Right cardiac atrium (tissue), 5 donors: Measurements from ENCODE around the gene MFSD6. TPM values are rescaled to one million over a fixed set of nuclear protein-coding genes. Genes with fewer than 3 reads are reported as not detected.

ENCODE experiments used
- ATAC-seq, 2 donors: fragments of 200-7000 bp; cut with Tn5 transposase; one replicate each; pipeline versions ENCODE4 v1.8.0 to v1.9.1; 2020; ENCODE audit warnings: moderate library complexity in 2 of 2, mild to moderate bottlenecking in 1 of 2
- DNase-seq, 3 donors: peaks; one replicate each; pipeline ENCODE4 v3.0.0-alpha.2; 2020
- H3K27ac ChIP-seq: one replicate; pipeline ENCODE4 v1.5.1; 2013; ENCODE audit warnings: mild to moderate bottlenecking, low read length, control low read depth, moderate library complexity
- H3K27me3 ChIP-seq: one replicate; pipeline ENCODE4 v1.6.1; 2013; ENCODE audit not compliant: control insufficient read depth, insufficient read depth
- H3K4me1 ChIP-seq: one replicate; pipeline ENCODE4 v1.6.1; 2013; ENCODE audit warnings: low read length; ENCODE audit not compliant: control insufficient read depth, insufficient read depth
- H3K4me3 ChIP-seq: one replicate; pipeline ENCODE4 v1.5.1; 2013; ENCODE audit warnings: low read length, control low read depth
- H3K9me3 ChIP-seq: one replicate; pipeline ENCODE4 v1.6.1; 2013; ENCODE audit warnings: low read length; ENCODE audit not compliant: control insufficient read depth
- WGBS: extraction: QIAGEN DNeasy Blood & Tissue Kit; methylation state at CpG from one replicate; pipeline ENCODE4 v1.1.7; 2013; 5-methylcytosine and 5-hydroxymethylcytosine counted together
- intact Hi-C, 4 donors: fragments of 100-400 bp; cut with DNase I; formaldehyde crosslinking; loops; one replicate each; pipeline versions ENCODE4 v1.11.0 to v1.14.0; 2022 to 2023
- polyA plus RNA-seq: library from polyadenylated mRNA; stranded (reverse); fragments of 200-250 nt; gene quantifications from one replicate; pipeline ENCODE4 v1.2.3, GENCODE V29; 2013
- total RNA-seq, 4 donors: library from RNA; stranded (reverse); fragmentation: NEBNext Ultra II Directional; extraction: Animal tissue kit (Norgen Biotek cat#: 25700); gene quantifications; one replicate each; pipeline ENCODE4 v1.2.1, GENCODE V29; 2021
- donor health status: healthy with polysubstance abuse.
- donor health status: DM: no; HTN: yes; CAD: no.
- donor health status: DM: no; HTN: no; CAD: no.
- donor health status: DM: no; HTN: yes; CAD: no; lungs with severe emphysema.
- donor health status: DM: yes; HTN: yes; CAD: no.

The MFSD6 gene
- total and polyA plus RNA-seq, 5 donors = 14.7 to 32.7 (median 30.0) TPM

DNA sequence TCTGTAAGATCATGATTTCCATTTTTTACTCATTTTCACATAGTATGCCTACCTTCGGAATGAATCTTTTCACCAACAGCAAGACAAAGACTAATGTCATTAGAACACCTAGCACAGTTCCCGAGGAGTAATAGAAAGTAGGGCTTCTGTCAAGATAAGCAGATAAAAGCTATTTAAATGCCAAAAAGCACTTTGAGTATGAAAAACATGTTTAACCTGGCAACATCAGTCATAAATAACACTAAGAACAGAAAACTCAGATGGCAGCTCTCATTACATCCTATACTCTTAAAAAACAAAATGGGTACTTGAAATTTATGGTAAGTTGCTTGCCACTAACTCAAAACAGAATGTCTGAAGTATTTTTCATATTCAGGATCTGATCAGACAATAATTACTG is 109.3 kb downstream of the MFSD6 start:
- H3K4me1 ChIP-seq = no peaks in the 10 kb centered on the region
- H3K27ac ChIP-seq = no peak overlapping the region
- ATAC-seq (no peak), DNase-seq (no peak)
- H3K27me3 ChIP-seq = no peaks in the 10 kb centered on the region
- WGBS = 92% methylated on average over 2 of the region's 2 CpGs
- no peak overlapping the region for H3K4me3 ChIP-seq
- no peaks in the 10 kb centered on the region for H3K9me3 ChIP-seq
- intact Hi-C loops = no loop called here

GRCh38 chr2:190519975-190520767 is 112.0 kb downstream of the MFSD6 start:
- no peaks in the 10 kb centered on the region for H3K4me1 ChIP-seq
- no peaks in the 10 kb centered on the region for H3K9me3 ChIP-seq
- no peak overlapping the region for H3K4me3 ChIP-seq
- H3K27me3 ChIP-seq = no peaks in the 10 kb centered on the region
- DNase-seq (no peak), ATAC-seq (no peak)
- no peak overlapping the region for H3K27ac ChIP-seq
- intact Hi-C loops = loop anchor here in 1 of 4 donors (5.0 kb wide), 1 partner anchor 282 kb away; no protein-coding TSS in a partner anchor
- WGBS = 85% methylated on average over 1 of the region's 1 CpG

- no peak for ATAC-seq
- intact Hi-C loops = loop anchor here in 1 of 4 donors (5.0 kb wide), 1 partner anchor 277 kb away; no protein-coding TSS in a partner anchor
- Histone ChIP-seq H3K4me1 (no peaks in the 10 kb centered on the region), H3K27me3 (no peaks in the 10 kb centered on the region), H3K4me3 (no peak overlapping the region), H3K9me3 (no peaks in the 10 kb centered on the region), H3K27ac (no peak overlapping the region)
- DNase-seq = no peak
Observed at GRCh38 chr2:190524928-190525327, 116.8 kb downstream of the MFSD6 start.

DNA sequence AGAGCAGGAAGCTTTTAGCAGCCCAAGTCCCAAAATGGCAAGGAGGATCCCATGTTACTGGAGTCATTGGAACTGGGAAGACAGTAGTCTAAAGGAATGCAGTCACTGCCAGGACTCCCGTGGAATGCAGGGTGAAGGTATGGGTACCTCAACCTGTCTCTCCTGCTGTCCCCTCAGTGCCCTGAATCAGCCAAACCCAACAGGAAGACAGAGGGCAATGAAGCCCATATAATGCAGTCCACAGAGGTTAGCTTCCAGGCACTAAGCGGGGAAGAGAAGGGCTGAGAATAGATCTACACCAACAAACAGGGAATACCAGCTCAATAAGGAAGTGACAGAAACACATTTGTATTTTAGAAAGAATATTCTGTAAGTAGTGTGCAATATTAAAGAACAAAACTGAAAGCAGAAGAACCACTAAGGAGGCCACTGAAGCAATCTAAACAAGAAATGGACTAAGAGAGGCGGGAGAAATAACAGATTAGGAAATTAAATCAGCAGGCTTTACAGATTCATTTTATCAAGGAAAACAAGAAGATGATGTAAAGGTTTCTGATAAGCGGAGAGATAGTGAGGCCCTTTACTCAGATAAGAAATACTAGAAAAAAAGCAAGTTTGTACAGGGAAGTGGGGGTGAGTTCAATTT is 118.1 kb downstream of the MFSD6 start:
- intact Hi-C loops = no loop called here
- DNase-seq (no peak), ATAC-seq (peak in 1 of 2 donors; percentile 10)
- H3K4me3 ChIP-seq = no peak overlapping the region
- H3K27me3 ChIP-seq = no peaks in the 10 kb centered on the region
- no peak overlapping the region for H3K27ac ChIP-seq
- 78% methylated on average over 4 of the region's 4 CpGs for WGBS
- H3K9me3 ChIP-seq = no peaks in the 10 kb centered on the region
- H3K4me1 ChIP-seq = peaks cover 6% of the 10 kb centered on the region

DNA sequence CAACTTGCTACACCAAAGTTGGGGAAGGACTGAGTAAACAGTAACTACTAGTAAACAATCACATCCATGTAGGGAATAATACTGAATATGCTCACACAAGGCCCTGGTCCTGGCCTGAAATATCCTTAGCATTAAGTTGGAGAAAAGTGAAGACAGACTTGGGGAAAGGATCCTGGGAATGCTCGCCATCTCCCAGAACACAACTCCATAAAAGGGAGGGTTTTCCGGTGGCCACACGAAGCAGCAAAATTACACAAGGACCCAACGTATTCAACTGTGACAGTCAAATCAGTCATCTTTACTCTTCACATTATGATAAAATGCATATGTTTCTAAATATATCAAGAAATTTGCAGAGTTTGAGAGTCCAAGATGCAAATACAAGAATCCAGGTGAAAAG is 119.1 kb downstream of the MFSD6 start:
- no peak for ATAC-seq
- H3K27ac ChIP-seq = no peak overlapping the region

DNA sequence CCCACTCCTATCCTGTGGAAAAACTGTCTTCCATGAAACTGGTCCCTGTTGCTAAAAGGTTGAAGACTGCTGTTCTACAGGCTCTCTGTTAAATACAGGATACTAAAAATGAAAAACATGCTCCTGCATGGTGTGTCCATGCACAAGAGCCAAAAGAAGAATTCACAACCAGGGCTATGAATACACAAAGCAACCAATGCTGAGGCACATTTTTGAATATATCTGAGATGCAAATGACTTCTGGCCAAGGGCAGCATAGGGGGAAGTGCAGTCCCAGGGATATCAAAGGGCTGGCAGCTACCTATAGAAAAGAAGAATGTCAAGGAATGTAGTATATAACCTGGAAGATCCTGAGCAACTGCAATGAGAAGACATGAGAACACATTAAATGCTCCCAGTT is 119.8 kb downstream of the MFSD6 start:
- Histone ChIP-seq H3K9me3 (no peaks in the 10 kb centered on the region), H3K4me3 (no peak overlapping the region), H3K4me1 (peaks cover 6% of the 10 kb centered on the region), H3K27ac (no peak overlapping the region), H3K27me3 (no peaks in the 10 kb centered on the region)
- ATAC-seq (no peak), DNase-seq (no peak)
- intact Hi-C loops = no loop called here

More for the DNA sequence above, 119.1 kb downstream of the MFSD6 start:
- DNase-seq = no peak
- Histone ChIP-seq H3K4me1 (peaks cover 6% of the 10 kb centered on the region), H3K27me3 (no peaks in the 10 kb centered on the region), H3K9me3 (no peaks in the 10 kb centered on the region), H3K4me3 (no peak overlapping the region)
- WGBS = over 99% methylated on average over 4 of the region's 4 CpGs
- intact Hi-C loops = no loop called here

DNA sequence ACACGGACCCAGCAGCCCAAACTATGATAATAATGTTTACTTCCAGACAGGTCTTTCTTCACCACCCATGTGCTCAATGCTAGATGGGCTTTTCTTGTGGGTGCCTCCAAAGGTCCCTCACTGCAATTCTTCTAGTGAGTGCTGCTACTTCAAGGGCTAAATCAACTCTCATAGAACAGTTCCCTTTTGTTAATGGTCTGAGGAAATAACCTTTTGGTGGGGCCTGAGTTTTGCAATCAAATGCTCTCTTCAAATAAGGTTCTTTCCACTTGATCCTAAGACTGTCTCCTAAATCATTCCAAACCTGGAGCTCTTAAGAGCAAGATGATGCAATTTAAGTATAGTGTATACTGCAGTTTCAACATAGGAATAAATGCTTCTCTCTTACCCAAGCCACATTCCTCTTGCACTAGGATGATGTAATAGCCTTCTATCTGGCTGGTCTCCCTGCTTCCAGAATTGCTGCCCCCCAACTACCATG is 120.4 kb downstream of the MFSD6 start:
- intact Hi-C loops = no loop called here
- Histone ChIP-seq H3K27me3 (no peaks in the 10 kb centered on the region), H3K4me1 (peaks cover 6% of the 10 kb centered on the region), H3K9me3 (no peaks in the 10 kb centered on the region), H3K27ac (no peak overlapping the region), H3K4me3 (no peak overlapping the region)
- WGBS = 89% methylated on average over 1 of the region's 1 CpG
- DNase-seq (no peak), ATAC-seq (peak in 1 of 2 donors; percentile 13)

- Histone ChIP-seq H3K4me1 (peaks cover 6% of the 10 kb centered on the region), H3K4me3 (no peak overlapping the region), H3K27me3 (no peaks in the 10 kb centered on the region), H3K9me3 (no peaks in the 10 kb centered on the region), H3K27ac (no peak overlapping the region)
- 38% methylated on average over 3 of the region's 3 CpGs for WGBS
- DNase-seq = no peak
- intact Hi-C loops = loop anchor here in 3 of 4 donors (5.0 to 10.0 kb wide), 3 partner anchors 108 to 125 kb away; partner anchors contain the start of gene NAB1 (in 1 of the 3)
- ATAC-seq = no peak
Observed at GRCh38 chr2:190529486-190530247, 121.5 kb downstream of the MFSD6 start.

DNA sequence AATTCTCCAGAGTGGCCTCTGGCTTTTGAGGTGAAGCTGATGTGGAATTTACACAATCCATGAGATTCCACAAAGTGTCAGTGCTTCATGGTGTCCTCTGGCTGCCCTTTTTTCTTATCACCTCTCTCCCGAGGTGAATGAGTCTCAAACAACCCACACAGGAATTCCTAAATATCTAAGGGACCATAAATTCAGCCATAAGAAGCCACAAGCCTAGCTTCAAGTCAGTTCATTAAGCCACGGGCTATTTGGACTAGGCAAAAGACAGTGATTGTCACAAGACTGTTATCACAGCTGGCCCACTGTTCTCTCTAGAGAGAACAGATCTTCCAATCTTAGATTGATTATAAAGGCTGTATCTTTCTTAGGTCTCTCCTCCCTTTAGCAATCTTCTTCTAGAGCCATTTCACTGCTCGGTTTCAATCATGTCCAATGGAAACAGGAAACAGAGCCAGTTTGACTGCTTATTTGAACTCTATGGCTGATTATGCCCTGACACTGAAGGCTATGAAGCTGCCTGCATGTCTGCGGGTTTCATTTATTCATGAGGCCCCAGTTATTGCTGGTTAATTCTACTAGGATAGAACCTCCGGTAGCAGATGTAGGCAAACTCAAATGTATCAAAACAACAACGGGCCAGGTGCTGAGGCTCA is 122.2 kb downstream of the MFSD6 start:
- 39% methylated on average over 6 of the region's 6 CpGs for WGBS
- no peak for ATAC-seq
- no peak overlapping the region for H3K27ac ChIP-seq
- no peaks in the 10 kb centered on the region for H3K9me3 ChIP-seq
- DNase-seq = no peak
- intact Hi-C loops = loop anchor here in 3 of 4 donors (5.0 to 10.0 kb wide), 3 partner anchors 107 to 124 kb away; partner anchors contain the start of gene NAB1 (in 1 of the 3)
- peaks cover 6% of the 10 kb centered on the region for H3K4me1 ChIP-seq
- H3K4me3 ChIP-seq = no peak overlapping the region
- H3K27me3 ChIP-seq = no peaks in the 10 kb centered on the region

GRCh38 chr2:190532581-190532980 is 124.4 kb downstream of the MFSD6 start:
- intact Hi-C loops = loop anchor here in 3 of 4 donors (5.0 to 10.0 kb wide), 3 partner anchors 105 to 122 kb away; partner anchors contain the start of gene NAB1 (in 1 of the 3)
- Histone ChIP-seq H3K4me3 (no peak overlapping the region), H3K27me3 (no peaks in the 10 kb centered on the region), H3K4me1 (peaks cover 6% of the 10 kb centered on the region), H3K9me3 (no peaks in the 10 kb centered on the region), H3K27ac (peak overlapping the region; percentile 42)
- DNase-seq (peak in 1 of 3 donors; percentile 45), ATAC-seq (no peak)
- 64% methylated on average over 4 of the region's 4 CpGs for WGBS
